ENCODE data around the gene CRADD. TPM values are rescaled to one million over a fixed set of nuclear protein-coding genes. Genes with fewer than 3 reads are reported as not detected.

The CRADD gene
- total RNA-seq, 1 experiment from 2014 or later: 7.6 TPM

GRCh38 chr12:93727911-93728310 is 50.7 kb downstream of the CRADD start:
- H4K20me1 ChIP-seq (ENCODE audit: control insufficient read depth, insufficient read depth, insufficient read length): no peaks in the 10 kb centered on the region
- Mint-ChIP-seq H3K27me3 (ENCODE audit: low read depth) (no peaks in the 10 kb centered on the region), H3K36me3 (ENCODE audit: insufficient read depth in 1 of 3, low read depth in 3 of 3) (peaks cover 0 to 1% (median under 1%) of the 10 kb centered on the region in 3 experiments; a peak in 3 of 7 replicates), H3K4me3 (no peak overlapping the region), H3K4me1 (peaks cover 9 to 12% of the 10 kb centered on the region in 2 experiments), H3K9me3 (no peaks in the 10 kb centered on the region), H3K27ac (no peak overlapping the region)
- no peak overlapping the region for H3K27ac ChIP-seq (ENCODE audit: insufficient read length, low read depth, low read length)
- H4K5ac ChIP-seq (ENCODE audit: insufficient read length, low read depth, low read length): no peak overlapping the region
- no peaks in the 10 kb centered on the region for H3K9me3 ChIP-seq (ENCODE audit: control insufficient read depth, low read depth, low read length)
- no peaks in the 10 kb centered on the region for H3K27me3 ChIP-seq (ENCODE audit: insufficient read depth, low read length)
- no peak overlapping the region for H2BK5ac ChIP-seq (ENCODE audit: insufficient read length, low read length)
- no peak overlapping the region for H4K91ac ChIP-seq (ENCODE audit: insufficient read length, low read depth, low read length)
- no peak overlapping the region for H2AK5ac ChIP-seq (ENCODE audit: insufficient read length, low read length)
- DNase-seq: no peak
- H3K23me2 ChIP-seq (ENCODE audit: insufficient read length, low read depth, low read length, poor library complexity, severe bottlenecking): no peaks in the 10 kb centered on the region
- 0 out of 2 replicates have a peak, but pooled peaks cover 2% of the 10 kb centered on the region for H3K4me1 ChIP-seq (ENCODE audit: insufficient read depth, low read length)
- no peak overlapping the region for H3K56ac ChIP-seq (ENCODE audit: insufficient read length, low read depth, low read length)
- no peak overlapping the region for H2AFZ ChIP-seq (ENCODE audit: low read length)
- no peak overlapping the region for H3K9ac ChIP-seq (ENCODE audit: extremely low read depth, insufficient read length, low read length)
- TF ChIP-seq CTCF (conservative IDR thresholded peaks at IDR 0.05): no peak
- no CpG with 5 or more reads among the region's 4 CpGs for WGBS (ENCODE audit: extremely low coverage, insufficient read length, low lambda C conversion rate)
- H3K4ac ChIP-seq (ENCODE audit: low read depth, low read length): no peak overlapping the region
- H2BK15ac ChIP-seq (ENCODE audit: low read depth, low read length): no peak overlapping the region
- no peaks in the 10 kb centered on the region for H3K79me2 ChIP-seq (ENCODE audit: insufficient read depth, low read length)
- no peak overlapping the region for H2BK20ac ChIP-seq (ENCODE audit: low read depth, low read length, poor library complexity, severe bottlenecking)
- no peak overlapping the region for H3T11ph ChIP-seq (ENCODE audit: low read length)
- no peaks in the 10 kb centered on the region for H3K79me1 ChIP-seq (ENCODE audit: insufficient read depth, low read depth, low read length, poor library complexity, severe bottlenecking)
- H3K18ac ChIP-seq (ENCODE audit: insufficient read length, low read depth, low read length): no peak overlapping the region
- no peak overlapping the region for H2BK120ac ChIP-seq (ENCODE audit: low read depth, low read length, poor library complexity, severe bottlenecking)
- H3K14ac ChIP-seq (ENCODE audit: insufficient read depth, low read length): no peak overlapping the region
- H3K23ac ChIP-seq (ENCODE audit: insufficient read length, low read depth, low read length): no peak overlapping the region
- no peak overlapping the region for H4K8ac ChIP-seq (replicated peaks; ENCODE audit: insufficient read length, low read depth, low read length)
- H2BK12ac ChIP-seq (ENCODE audit: insufficient read length, low read depth, low read length): no peak overlapping the region
- no peak overlapping the region for H3K4me2 ChIP-seq (ENCODE audit: insufficient read depth, insufficient read length, low read length)

Data from H9 (cell line).